Ovary (tissue), 3 donors: ENCODE results near the gene LMBR1L.

Experiments
- POLR2A ChIP-seq: fragments of 450-650 bp; IDR thresholded peaks from one replicate; pipeline ENCODE4 v1.6.1; 2017; ENCODE audit warnings: antibody characterized with exemption, mild to moderate bottlenecking, moderate library complexity
- TF ChIP-seq, protein P1 (sequence below), 3 donors: fragments of 450-650 bp in 2 of 3; fragments of 200-600 bp in 1 of 3; IDR thresholded peaks; one replicate each; pipeline versions ENCODE4 v1.5.1 to v1.8.0; 2016 to 2022; ENCODE audit warnings: antibody characterized with exemption in 3 of 3, mild to moderate bottlenecking in 1 of 3
- donor health status: DM: no; HTN: no; CAD: no.

DNA sequence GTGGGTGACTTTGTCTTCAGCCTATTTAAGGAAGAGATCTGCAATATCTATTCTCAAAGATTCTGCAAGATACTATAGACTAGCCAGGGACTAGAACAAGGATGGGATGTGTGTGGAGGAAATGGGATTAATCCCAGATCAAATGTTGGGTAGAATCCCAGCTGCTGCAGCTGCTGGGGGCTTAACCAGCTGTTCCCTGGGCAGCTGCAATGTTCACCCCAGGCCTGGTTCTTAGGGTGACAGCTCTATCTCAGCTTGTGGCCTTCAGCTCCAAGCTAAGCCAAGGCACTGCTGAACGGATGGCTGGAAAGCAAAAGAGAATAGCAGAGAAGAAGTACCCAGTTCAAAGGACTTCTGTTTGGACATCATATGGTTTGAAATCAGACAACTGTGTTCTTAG is 30.9 kb downstream of the LMBR1L start:
- TF ChIP-seq, protein P1, sequence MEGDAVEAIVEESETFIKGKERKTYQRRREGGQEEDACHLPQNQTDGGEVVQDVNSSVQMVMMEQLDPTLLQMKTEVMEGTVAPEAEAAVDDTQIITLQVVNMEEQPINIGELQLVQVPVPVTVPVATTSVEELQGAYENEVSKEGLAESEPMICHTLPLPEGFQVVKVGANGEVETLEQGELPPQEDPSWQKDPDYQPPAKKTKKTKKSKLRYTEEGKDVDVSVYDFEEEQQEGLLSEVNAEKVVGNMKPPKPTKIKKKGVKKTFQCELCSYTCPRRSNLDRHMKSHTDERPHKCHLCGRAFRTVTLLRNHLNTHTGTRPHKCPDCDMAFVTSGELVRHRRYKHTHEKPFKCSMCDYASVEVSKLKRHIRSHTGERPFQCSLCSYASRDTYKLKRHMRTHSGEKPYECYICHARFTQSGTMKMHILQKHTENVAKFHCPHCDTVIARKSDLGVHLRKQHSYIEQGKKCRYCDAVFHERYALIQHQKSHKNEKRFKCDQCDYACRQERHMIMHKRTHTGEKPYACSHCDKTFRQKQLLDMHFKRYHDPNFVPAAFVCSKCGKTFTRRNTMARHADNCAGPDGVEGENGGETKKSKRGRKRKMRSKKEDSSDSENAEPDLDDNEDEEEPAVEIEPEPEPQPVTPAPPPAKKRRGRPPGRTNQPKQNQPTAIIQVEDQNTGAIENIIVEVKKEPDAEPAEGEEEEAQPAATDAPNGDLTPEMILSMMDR (IDR thresholded peaks at IDR 0.05), result no peak
- no peak for TF ChIP-seq POLR2A
